ENCODE data around the gene GASK1B.
A peak's percentile ranks its signal among the peaks of the same experiment; 100 is the strongest.

GASK1B gene

GRCh38 chr4:158182736-158183135 is 9.9 kb upstream of the GASK1B start:
- FAIRE-seq = no peak

DNA sequence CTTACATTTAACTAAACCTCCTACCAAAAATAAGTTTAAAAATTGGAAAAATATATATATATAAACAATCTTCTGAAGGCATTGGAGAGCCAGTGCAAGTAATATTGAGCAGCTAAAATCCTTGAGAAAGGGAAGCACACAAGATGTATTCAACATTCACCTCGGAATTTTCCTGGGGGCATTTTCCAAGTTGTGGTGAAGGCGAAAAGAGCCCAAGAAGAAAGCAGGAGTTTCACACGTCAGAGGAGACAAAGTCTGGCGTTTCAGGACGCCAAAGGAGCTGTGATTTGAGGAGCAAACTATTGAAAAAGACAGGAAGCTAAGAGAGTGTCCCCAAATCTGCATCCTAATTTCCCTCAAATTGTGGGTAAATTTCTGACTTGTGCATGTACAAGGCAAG is 9.1 kb upstream of the GASK1B start:
- FAIRE-seq = no peak

GRCh38 chr4:158179465-158179864 is 6.6 kb upstream of the GASK1B start:
- FAIRE-seq = no peak

- FAIRE-seq = no peak
These were observed 4.0 kb upstream of the GASK1B start for GRCh38 chr4:158176776-158177175.

DNA sequence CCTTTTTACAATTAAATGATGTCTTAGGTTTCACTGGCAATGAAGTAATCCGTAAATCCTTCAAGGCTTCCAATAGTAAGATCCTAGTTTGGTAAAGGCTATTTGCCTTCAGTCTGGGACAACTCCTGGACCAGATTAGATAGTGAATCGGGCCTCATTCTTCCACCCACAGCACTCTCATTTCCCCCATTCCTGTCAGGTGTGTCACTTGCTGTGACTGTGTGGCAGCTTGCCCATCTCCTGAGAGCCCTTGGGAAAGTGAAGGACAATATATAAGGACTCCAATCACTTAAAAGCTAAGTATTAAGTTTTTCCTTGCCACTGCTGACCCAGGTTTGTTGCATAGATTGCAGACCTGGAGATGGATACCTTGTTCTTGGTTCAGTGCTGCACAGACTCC is 3.3 kb upstream of the GASK1B start:
- no peak for FAIRE-seq

DNA sequence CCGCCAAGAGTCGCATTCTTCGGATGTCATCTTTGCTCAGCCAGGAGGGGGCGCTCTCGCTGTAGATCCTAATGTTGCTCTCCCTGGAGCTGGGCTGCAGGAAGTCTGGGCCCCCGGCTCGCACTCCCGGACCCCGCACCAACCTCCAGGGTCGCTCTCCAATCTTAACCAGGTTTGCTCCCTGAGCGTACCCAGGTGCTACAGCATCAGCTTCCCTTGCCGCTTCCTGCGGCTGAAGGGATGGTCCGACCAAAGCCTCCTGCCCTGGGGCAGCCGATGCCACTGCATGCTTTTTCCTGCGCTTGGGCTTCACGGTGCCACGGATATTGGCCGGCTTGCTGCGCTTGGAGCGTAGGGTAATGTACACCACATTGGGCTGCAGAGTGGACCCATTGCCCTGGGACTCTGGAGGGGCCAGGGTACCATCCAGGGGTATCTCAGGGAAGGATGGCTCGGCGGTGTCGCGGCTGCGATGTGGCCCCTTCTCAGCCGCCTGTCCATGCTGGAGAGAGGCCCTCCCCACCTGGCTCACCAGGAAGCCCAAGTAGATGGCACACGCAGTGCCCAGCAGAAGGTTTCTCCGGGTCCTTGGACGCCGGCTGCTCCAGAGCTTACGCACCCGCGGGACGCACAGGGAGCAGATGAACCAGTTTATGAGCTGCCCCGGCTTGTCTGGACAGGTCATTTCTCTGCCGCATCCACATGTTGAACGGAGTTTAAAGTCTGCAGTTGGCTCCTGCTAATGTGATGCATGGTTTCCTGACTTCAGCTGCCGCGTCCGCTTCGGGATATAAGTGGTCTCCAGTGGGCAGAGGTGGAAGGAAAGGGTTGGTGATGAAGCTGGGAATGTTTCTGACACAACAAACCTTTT is 1.9 kb downstream of the GASK1B start:
- FAIRE-seq = no peak

DNA sequence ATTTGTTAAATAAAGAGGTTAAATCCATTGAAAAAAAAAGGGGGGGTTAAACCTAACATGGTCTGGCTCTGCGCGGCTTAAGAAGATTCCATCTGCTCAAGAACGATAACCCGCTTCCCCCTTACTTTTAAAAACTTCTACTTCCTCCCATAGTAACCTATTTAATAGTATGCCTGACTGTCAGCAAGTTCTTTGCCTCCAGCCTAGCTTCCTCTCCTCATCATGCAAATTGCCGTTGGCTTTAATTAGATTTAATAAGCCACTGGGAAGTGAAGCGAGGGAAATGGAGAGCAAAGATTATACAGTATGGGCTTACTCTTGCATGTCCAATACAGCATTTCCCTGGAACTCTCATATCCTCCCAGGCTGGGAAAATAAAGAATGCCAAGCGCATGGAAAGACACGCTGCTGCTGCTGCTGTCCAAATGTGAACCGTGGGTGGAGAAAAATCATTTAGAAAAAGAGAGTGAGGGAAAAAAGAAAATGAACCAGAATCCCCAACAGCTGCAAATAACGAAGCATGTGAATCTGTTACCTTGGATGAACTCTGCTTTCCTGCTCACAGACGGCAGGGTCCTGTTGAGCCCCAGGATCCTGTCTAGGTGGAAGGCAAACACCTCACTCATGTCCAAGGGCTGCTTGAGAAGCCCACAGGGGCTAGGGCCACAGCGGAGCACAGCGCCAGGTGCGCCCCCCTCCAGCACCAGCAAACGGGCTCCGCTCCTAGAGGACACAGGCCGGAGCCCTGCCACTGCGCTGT is 2.7 kb downstream of the GASK1B start:
- no peak for FAIRE-seq

GRCh38 chr4:158169506-158169905 is 3.3 kb downstream of the GASK1B start:
- no peak for FAIRE-seq

DNA sequence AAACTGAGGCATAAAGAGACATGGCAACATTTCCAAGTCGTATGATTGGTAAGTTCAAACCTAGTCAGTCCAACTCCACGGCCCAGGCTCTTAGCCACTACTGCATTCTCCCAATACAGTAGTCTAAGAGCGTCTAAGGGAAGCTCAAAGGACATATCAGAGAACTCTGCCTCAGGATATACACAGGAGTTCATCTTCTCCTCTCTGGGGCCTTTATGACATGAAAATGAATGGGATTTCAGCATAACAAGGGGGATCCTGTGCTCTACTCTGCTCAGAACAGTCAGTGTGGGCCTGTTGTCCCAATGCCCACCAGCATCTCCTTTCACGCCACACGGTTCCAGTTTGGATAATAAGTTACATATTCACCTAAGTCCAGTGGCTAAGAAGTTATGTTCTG is 4.2 kb downstream of the GASK1B start:
- FAIRE-seq = no peak

- no peak for FAIRE-seq
These were observed 6.1 kb downstream of the GASK1B start for GRCh38 chr4:158166701-158167100.

DNA sequence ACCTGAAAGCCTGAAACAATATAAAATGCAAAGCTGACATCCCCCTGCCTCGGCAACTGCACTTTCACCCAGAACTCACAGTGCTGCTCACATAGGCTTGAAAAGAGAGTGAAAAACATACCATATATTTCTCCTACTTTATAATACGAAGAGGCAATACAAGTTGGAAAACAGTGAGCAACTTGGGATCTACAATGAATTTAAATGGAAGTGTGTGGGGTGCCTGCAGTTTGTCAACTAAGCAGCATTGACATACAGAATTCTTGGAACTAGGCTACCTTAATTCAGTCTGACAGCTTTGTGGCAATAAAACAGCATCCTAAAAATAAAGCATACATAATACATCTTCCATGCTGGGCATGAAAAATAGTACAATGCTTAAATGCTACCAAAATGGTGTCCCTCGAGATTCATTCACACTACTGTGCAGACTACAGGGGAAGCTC is 8.0 kb downstream of the GASK1B start:
- peak; percentile 55 for FAIRE-seq

GRCh38 chr4:158163941-158164767 is 8.7 kb downstream of the GASK1B start:
- no peak for FAIRE-seq

- no peak for FAIRE-seq
These were observed 10.2 kb downstream of the GASK1B start for GRCh38 chr4:158162631-158163030.

DNA sequence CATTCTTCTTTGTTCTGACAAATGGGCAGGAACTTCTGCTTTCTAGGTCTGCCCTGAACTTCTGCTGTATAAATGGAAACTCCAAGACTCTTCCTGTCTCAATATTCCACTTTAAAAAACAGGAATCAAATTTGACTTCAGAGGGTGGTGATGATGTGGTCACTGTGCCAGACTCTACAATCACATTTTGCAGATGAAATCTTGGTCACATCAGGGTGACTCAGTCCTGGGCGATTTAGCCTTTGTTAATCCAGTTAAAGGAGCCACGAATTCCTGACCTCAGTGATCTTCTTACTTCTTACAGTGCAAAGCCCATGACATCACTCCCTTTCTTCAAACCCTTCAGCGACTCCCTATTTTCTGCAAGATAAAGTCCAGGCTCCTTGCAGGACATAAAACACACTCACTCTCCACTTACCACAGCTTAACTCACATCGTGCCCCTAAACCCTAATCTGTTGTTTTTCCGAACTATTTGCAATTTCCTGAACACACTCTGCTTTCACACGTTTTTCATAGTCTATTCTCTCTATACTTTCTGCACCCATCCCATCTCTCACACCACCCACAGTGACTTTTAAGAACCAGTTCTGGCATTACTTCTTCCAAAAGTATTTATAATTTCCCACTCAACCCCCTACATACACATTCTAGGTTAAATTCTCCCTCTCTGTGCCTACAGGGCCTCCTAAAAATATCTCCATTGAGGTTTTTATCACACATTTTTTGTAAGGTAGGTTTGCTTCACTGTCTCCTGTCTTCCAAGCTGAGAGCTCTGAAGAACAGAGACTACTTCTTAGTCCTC is 11.1 kb downstream of the GASK1B start:
- FAIRE-seq = no peak

- FAIRE-seq = no peak
These were observed 13.1 kb downstream of the GASK1B start for GRCh38 chr4:158159718-158160094.

DNA sequence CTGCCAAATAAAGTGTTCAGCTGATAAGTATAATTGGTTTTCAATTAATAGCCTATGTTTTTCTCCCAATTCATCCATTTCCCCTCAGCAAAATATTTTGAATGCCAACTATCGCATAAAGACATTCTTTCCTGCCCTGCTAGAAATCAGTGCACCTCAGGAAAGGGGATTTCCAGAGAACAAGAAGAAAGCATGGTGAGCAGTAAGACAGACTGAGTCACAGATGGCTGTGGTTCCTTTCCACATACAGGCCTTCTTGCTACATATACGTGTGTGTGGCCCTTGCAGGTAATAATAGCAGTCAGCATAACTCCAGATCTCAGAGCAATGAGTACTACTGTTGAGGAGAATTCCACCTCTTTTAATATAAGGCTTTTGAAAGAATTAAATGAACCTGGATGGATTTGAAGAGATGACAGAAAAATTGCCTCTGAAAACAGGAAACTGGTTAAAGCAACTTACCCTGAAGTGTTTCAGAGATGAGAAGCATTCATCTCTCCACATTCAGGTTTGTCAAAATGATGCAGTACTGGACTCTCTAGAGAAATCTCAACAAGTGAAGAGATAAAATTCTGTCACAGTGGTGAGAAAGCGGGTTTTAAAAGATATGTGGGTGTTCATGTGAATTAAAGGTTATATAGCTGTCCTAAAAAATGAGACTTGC is 13.6 kb downstream of the GASK1B start:
- no peak for FAIRE-seq

DNA sequence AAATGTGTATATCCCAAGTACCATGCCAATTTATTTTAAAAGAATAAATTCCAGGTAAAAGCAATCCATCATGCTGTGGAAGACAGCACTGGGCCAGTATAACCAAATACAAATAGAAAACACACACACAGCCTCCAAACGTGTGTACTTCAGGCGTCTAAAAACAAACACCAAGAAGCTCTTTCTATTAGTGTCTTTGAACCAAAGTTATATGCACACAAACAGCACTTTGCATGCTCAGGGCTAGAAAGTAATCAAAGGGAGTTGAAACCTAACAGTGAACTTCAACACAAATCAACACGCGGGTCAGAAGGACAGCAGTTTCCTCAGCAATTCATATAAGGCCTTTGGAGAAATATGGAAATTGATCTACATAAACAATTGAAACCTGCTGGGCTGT is 15.4 kb downstream of the GASK1B start:
- FAIRE-seq = no peak

- no peak for FAIRE-seq
These were observed 17.0 kb downstream of the GASK1B start for GRCh38 chr4:158155656-158156356.

- FAIRE-seq = no peak
These were observed 25.7 kb downstream of the GASK1B start for GRCh38 chr4:158147151-158147550.

- no peak for FAIRE-seq
These were observed 26.1 kb downstream of the GASK1B start for GRCh38 chr4:158146736-158147135.

- no peak for FAIRE-seq
These were observed 33.7 kb downstream of the GASK1B start for GRCh38 chr4:158139086-158139485.
